Stomach (tissue), 4 donors: Measurements from ENCODE around the gene ANKRD33B.

Experiments
- EP300 ChIP-seq: sonication (generic); formaldehyde crosslinking; IDR thresholded peaks from one replicate; pipeline ENCODE4 v1.6.1; 2017; ENCODE audit warnings: antibody characterized with exemption
- POLR2A ChIP-seq, 4 donors: fragments of 450-650 bp; IDR thresholded peaks; one replicate each; pipeline ENCODE4 v1.6.1; 2016; ENCODE audit warnings: antibody characterized with exemption in 4 of 4, control low read depth in 2 of 4, mild to moderate bottlenecking in 1 of 4, moderate library complexity in 1 of 4
- POLR2AphosphoS5 ChIP-seq, 3 donors: sonication (generic); formaldehyde crosslinking; IDR thresholded peaks; one replicate each; pipeline ENCODE4 v1.6.1; 2016; ENCODE audit warnings: antibody characterized with exemption in 3 of 3
- TF ChIP-seq, protein P1 (sequence below), 7 experiments: fragments of 450-650 bp in 4 of 7; fragments of 200-600 bp in 3 of 7; sonication (generic) in 3 of 7; IDR thresholded peaks; one replicate each; pipeline ENCODE4 v1.5.1; 2016 to 2019; ENCODE audit warnings: antibody characterized with exemption in 7 of 7, control low read depth in 2 of 7, mild to moderate bottlenecking in 1 of 7

DNA sequence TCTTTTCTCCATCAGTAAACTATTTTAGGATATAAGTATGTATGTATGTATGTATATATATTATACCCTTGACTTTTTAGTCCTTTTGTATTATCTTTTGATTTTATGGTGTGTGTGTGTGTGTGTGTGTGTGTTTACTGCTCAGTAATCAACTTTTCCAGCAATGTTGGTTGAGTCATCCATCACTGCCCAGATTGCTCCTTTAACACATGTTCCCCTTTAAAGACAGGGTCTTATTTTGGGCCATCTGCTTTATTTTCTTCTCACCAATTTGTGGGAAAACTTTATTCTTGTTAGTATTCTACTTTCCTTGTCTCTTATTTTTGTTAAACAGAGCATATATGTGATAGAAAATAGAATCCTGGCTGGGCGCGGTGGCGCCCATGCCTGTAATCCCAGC, 28.1 kb downstream of the ANKRD33B start:
- TF ChIP-seq POLR2A (IDR thresholded peaks at IDR 0.05) (no peak), POLR2AphosphoS5 (IDR thresholded peaks at IDR 0.05) (no peak), EP300 (no peak)
- TF ChIP-seq, protein P1, sequence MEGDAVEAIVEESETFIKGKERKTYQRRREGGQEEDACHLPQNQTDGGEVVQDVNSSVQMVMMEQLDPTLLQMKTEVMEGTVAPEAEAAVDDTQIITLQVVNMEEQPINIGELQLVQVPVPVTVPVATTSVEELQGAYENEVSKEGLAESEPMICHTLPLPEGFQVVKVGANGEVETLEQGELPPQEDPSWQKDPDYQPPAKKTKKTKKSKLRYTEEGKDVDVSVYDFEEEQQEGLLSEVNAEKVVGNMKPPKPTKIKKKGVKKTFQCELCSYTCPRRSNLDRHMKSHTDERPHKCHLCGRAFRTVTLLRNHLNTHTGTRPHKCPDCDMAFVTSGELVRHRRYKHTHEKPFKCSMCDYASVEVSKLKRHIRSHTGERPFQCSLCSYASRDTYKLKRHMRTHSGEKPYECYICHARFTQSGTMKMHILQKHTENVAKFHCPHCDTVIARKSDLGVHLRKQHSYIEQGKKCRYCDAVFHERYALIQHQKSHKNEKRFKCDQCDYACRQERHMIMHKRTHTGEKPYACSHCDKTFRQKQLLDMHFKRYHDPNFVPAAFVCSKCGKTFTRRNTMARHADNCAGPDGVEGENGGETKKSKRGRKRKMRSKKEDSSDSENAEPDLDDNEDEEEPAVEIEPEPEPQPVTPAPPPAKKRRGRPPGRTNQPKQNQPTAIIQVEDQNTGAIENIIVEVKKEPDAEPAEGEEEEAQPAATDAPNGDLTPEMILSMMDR (IDR thresholded peaks at IDR 0.05) = no peak
